PC-9 (cell line): ENCODE measurements around the gene DSG3.

ENCODE experiments used
- CTCF ChIP-seq: fragments of 200-600 bp; sonication (generic); conservative IDR thresholded peaks from 2 replicates; pipeline ENCODE4 v1.6.1; 2017; ENCODE audit warnings: mixed run types, antibody characterized with exemption, mild to moderate bottlenecking, moderate library complexity
- EZH2 ChIP-seq: fragments of 200-600 bp; sonication (generic); IDR thresholded peaks from 2 replicates; pipeline ENCODE4 v1.8.0; 2017; ENCODE audit warnings: antibody characterized with exemption, low read depth

- TF ChIP-seq EZH2: no peak
- TF ChIP-seq CTCF: no peak
Observed at GRCh38 chr18:31512203-31512764, 64.7 kb downstream of the DSG3 start.
